Lung (tissue), 12 donors: ENCODE data around the gene RPE. TPM values are rescaled to one million over a fixed set of nuclear protein-coding genes. Genes with fewer than 3 reads are reported as not detected.

ENCODE experiments used
- ATAC-seq: fragments of 200-7000 bp; cut with Tn5 transposase; one replicate; pipeline ENCODE4 v1.9.1; 2020; ENCODE audit warnings: moderate number of reproducible peaks; ENCODE audit not compliant: insufficient read depth, low FRiP score
- DNase-seq, 3 donors: peaks; one replicate each; pipeline ENCODE4 v3.0.0-alpha.2; 2013 to 2017
- H3K27ac ChIP-seq, 2 donors: one replicate each; pipeline ENCODE4 v1.5.1; 2013; ENCODE audit warnings: mild to moderate bottlenecking in 2 of 2, moderate library complexity in 2 of 2, control low read depth in 1 of 2, inconsistent platforms in 1 of 2, low read depth in 1 of 2, low read length in 1 of 2
- H3K27me3 ChIP-seq, 3 donors: one replicate each; pipeline ENCODE4 v1.5.1; 2013; ENCODE audit warnings: low read length in 2 of 3; ENCODE audit not compliant: control insufficient read depth in 3 of 3, insufficient read depth in 3 of 3
- H3K36me3 ChIP-seq, 4 donors: one replicate each; pipeline ENCODE4 v1.5.1; 2013; ENCODE audit warnings: low read length in 4 of 4, mild to moderate bottlenecking in 1 of 4, moderate library complexity in 1 of 4; ENCODE audit not compliant: control insufficient read depth in 4 of 4, insufficient read depth in 4 of 4
- H3K4me1 ChIP-seq, 5 donors: one replicate each; pipeline ENCODE4 v1.5.1; 2013; ENCODE audit warnings: low read length in 5 of 5, mild to moderate bottlenecking in 2 of 5, moderate library complexity in 1 of 5; ENCODE audit not compliant: control insufficient read depth in 5 of 5, insufficient read depth in 5 of 5
- H3K4me3 ChIP-seq: one replicate; pipeline ENCODE4 v1.5.1; 2013; ENCODE audit warnings: mild to moderate bottlenecking, control low read depth, moderate library complexity
- H3K9ac ChIP-seq, 2 donors: one replicate each; pipeline ENCODE4 v1.5.1; 2013; ENCODE audit warnings: low read length in 2 of 2, control low read depth in 1 of 2; ENCODE audit not compliant: insufficient read depth in 1 of 2
- H3K9me3 ChIP-seq, 4 donors: one replicate each; pipeline ENCODE4 v1.5.1; 2013; ENCODE audit warnings: low read length in 3 of 4, mild to moderate bottlenecking in 1 of 4, moderate library complexity in 1 of 4; ENCODE audit not compliant: control insufficient read depth in 4 of 4, insufficient read depth in 3 of 4
- WGBS, 2 donors: extraction: QIAGEN DNeasy Blood & Tissue Kit; methylation state at CpG; one replicate each; pipeline ENCODE4 v1.1.7; 2013; 5-methylcytosine and 5-hydroxymethylcytosine counted together
- polyA plus RNA-seq, 2 donors: library from polyadenylated mRNA; stranded (reverse); fragments of 200-250 nt; gene quantifications; one replicate each; pipeline ENCODE4 v1.2.1, GENCODE V29; 2013
- total RNA-seq, 2 donors: library from RNA; depleted of rRNA in 1 of 2; stranded (reverse); fragments of >200 nt in 1 of 2; gene quantifications; one replicate each; pipeline ENCODE4 v1.2.1, GENCODE V29; 2014 to 2021
- TF ChIP-seq, protein P1 (sequence below): IDR thresholded peaks from 2 replicates; pipeline ENCODE4 v1.5.1; 2012; ENCODE audit warnings: mild to moderate bottlenecking; ENCODE audit errors: control extremely low read depth, extremely low read depth
- donor health status: control.
- donor health status: control.
- donor health status: Bipolar disorder and iron deficiency.
- donor health status: healthy.
- donor health status: DM: yes; HTN: yes; CAD: no.

The RPE gene
- total and polyA plus RNA-seq, 4 donors: 12.5 to 72.2 (median 33.9) TPM

DNA sequence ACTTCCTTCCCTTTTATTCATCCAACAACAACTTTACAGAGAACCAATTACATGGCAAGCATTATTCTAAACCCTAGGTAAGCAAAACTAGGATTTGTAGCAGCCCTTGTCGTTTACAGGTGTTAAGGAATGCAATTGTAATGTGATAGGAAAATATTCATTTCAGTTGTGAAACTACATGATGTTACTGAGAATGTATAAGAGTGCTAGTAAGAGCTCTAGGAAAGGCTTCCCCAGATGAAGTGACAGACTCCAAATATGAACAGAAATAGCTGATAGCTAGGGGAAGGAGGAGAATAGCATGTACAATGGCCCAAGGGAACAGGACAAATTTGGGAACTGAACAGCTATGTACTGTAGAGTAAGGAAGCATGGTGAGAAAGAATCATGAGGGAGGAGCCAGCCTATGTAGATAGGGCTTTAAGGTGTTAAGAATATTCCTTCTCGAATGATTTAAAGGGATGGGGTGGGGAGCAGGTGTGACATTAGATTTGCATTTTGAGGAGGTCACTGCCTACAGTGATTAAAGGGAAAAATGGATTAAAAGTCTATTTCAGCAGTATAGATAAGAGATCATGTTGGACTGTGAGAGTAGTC, 31.7 kb downstream of the RPE start:
- Histone ChIP-seq H3K9ac (no peak overlapping the region), H3K9me3 (no peaks in the 10 kb centered on the region), H3K27ac (no peak overlapping the region), H3K27me3 (no peaks in the 10 kb centered on the region), H3K4me1 (no peaks in the 10 kb centered on the region), H3K4me3 (no peak overlapping the region), H3K36me3 (peaks cover 0 to 1% (median 0%) of the 10 kb centered on the region in 4 donors)
- 80 to 88% methylated on average over 2 of the region's 2 CpGs for WGBS, 2 donors
- DNase-seq: no peak
- TF ChIP-seq, protein P1, sequence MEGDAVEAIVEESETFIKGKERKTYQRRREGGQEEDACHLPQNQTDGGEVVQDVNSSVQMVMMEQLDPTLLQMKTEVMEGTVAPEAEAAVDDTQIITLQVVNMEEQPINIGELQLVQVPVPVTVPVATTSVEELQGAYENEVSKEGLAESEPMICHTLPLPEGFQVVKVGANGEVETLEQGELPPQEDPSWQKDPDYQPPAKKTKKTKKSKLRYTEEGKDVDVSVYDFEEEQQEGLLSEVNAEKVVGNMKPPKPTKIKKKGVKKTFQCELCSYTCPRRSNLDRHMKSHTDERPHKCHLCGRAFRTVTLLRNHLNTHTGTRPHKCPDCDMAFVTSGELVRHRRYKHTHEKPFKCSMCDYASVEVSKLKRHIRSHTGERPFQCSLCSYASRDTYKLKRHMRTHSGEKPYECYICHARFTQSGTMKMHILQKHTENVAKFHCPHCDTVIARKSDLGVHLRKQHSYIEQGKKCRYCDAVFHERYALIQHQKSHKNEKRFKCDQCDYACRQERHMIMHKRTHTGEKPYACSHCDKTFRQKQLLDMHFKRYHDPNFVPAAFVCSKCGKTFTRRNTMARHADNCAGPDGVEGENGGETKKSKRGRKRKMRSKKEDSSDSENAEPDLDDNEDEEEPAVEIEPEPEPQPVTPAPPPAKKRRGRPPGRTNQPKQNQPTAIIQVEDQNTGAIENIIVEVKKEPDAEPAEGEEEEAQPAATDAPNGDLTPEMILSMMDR: no peak
- no peak for ATAC-seq

DNA sequence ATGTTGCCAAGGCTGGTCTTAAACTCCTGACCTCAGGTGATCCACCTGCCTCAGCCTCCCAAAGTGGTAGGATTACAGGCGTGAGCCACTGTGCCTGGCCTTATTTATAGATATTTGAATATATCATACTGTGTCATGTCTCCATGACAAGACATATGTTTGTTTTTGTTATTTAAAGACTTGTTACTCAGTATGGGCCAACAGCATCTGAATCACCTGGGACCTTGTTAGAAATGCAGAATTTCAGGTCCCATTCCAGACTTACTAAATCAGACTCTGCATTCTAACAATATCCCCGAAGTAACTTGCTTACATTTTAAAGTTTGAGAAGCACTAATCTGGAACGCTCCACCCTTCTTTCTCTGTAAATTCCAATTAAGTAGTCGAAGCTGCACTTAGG, 33.2 kb downstream of the RPE start:
- Histone ChIP-seq H3K27me3 (no peaks in the 10 kb centered on the region), H3K4me1 (no peaks in the 10 kb centered on the region), H3K27ac (no peak overlapping the region), H3K4me3 (no peak overlapping the region), H3K36me3 (peaks cover 0 to 1% (median 0%) of the 10 kb centered on the region in 4 donors), H3K9ac (no peak overlapping the region), H3K9me3 (no peaks in the 10 kb centered on the region)
- 97 to 98% methylated on average over 4 of the region's 4 CpGs for WGBS, 2 donors
- no peak for DNase-seq
- TF ChIP-seq, protein P1: no peak
- no peak for ATAC-seq

DNA sequence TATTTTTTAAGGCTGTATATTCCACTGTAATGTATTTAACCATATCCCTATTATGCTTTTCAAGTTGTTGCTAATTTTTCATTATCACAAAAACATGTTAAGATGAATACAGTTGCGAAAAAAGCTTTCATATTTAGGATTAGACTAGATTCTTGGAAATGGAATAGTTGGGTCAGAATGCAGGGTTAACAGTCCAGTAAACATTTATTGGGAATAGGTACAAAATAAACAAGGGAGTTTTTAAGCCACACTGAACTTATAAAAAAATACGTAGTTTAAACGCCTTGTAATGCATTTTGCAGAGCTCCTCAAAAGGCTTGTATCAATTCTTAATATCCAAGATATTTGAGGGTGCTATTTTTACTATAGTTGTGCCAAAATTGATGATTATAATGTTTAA, 35.6 kb downstream of the RPE start:
- H3K4me1 ChIP-seq: no peaks in the 10 kb centered on the region
- ATAC-seq (no peak), DNase-seq (no peak)
- no peak overlapping the region for H3K9ac ChIP-seq
- H3K27me3 ChIP-seq: no peaks in the 10 kb centered on the region
- no peaks in the 10 kb centered on the region for H3K9me3 ChIP-seq
- H3K4me3 ChIP-seq: no peak overlapping the region
- TF ChIP-seq, protein P1: no peak
- H3K27ac ChIP-seq: no peak overlapping the region
- WGBS, 2 donors: 95 to 96% methylated on average over 3 of the region's 3 CpGs
- H3K36me3 ChIP-seq: no peaks in the 10 kb centered on the region
